Endothelial cell of umbilical vein (primary cell): ENCODE results near the gene AGR2. TPM values are rescaled to one million over a fixed set of nuclear protein-coding genes. Genes with fewer than 3 reads are reported as not detected.

Experiments
- BruUV-seq: library from RNA; stranded (reverse); fragments of 400-500 nt; replicated peaks from 2 replicates; lab custom pipeline; 2021; lab: Mats Ljungman, UMichigan
- CTCF ChIA-PET: fragments of 300-600, 350-600 bp; sonication (Branson Sonifier 250); formaldehyde crosslinking; loops from one replicate; lab custom pipeline; 2021; ENCODE audit warnings: antibody characterized with exemption, inconsistent platforms; lab: Charles Lee
- POLR2A ChIA-PET: fragments of 300-600, 350-600 bp; sonication (Branson Sonifier 250); formaldehyde crosslinking; loops from one replicate; lab custom pipeline; 2021; ENCODE audit warnings: antibody characterized with exemption, inconsistent platforms; lab: Charles Lee
- DNase-seq: peaks from one replicate; pipeline ENCODE4 v3.0.0-alpha.2; 2011; ENCODE audit warnings: low read depth, low spot score
- FAIRE-seq: peaks from 2 replicates; lab custom pipeline; 2011; peaks lifted over from hg19 to GRCh38; lab: Jason Lieb, UNC
- H2AFZ ChIP-seq: 2 replicates; pipeline ENCODE4 v1.6.0; 2012; ENCODE audit warnings: low read depth, low read length, control low read depth, inconsistent platforms
- H3K27ac ChIP-seq: 2 replicates; pipeline ENCODE4 v1.5.1; 2011; ENCODE audit warnings: low read depth, mild to moderate bottlenecking, control low read depth, low read length, moderate library complexity; ENCODE audit not compliant: insufficient read depth
- H3K27me3 ChIP-seq, 2 experiments: 2 replicates each; pipeline versions ENCODE4 v1.6.0 to v1.6.1; 2011; ENCODE audit warnings: low read length in 2 of 2, mixed read lengths in 1 of 2; ENCODE audit not compliant: control insufficient read depth in 2 of 2, insufficient read depth in 2 of 2
- H3K36me3 ChIP-seq, 2 experiments: 2 replicates in 1 of 2; 3 replicates in 1 of 2; pipeline ENCODE4 v1.5.1; 2011; ENCODE audit warnings: low read length in 2 of 2, mild to moderate bottlenecking in 1 of 2, moderate library complexity in 1 of 2; ENCODE audit not compliant: control insufficient read depth in 2 of 2, insufficient read depth in 2 of 2; ENCODE audit errors: extremely low read depth in 1 of 2
- H3K4me1 ChIP-seq: 3 replicates; pipeline ENCODE4 v1.5.1; 2011; ENCODE audit warnings: mild to moderate bottlenecking, low read length; ENCODE audit not compliant: control insufficient read depth, insufficient read depth; ENCODE audit errors: extremely low read depth
- H3K4me2 ChIP-seq: 2 replicates; pipeline ENCODE4 v1.6.1; 2011; ENCODE audit warnings: low read length, control low read depth, mixed read lengths; ENCODE audit not compliant: insufficient read depth
- H3K4me3 ChIP-seq, 3 experiments: fragments of 200-600 bp in 1 of 3; sonication (generic), shearing (Covaris generic) in 1 of 3; replicated peaks in 1 of 3; 2 replicates each; pipeline ENCODE4 v1.5.1; 2011 to 2016; ENCODE audit warnings: control low read depth in 3 of 3, low read length in 3 of 3, mild to moderate bottlenecking in 2 of 3, inconsistent platforms in 1 of 3, low read depth in 1 of 3, moderate library complexity in 1 of 3; ENCODE audit not compliant: insufficient read depth in 1 of 3
- H3K79me2 ChIP-seq: 2 replicates; pipeline ENCODE4 v1.6.0; 2012; ENCODE audit warnings: low read length, inconsistent platforms; ENCODE audit not compliant: control insufficient read depth, insufficient read depth
- H3K9ac ChIP-seq: replicated peaks from 2 replicates; pipeline ENCODE3; 2011; ENCODE audit warnings: low read length, control low read depth; ENCODE audit not compliant: insufficient read depth; ENCODE audit errors: extremely low read depth
- H3K9me1 ChIP-seq: replicated peaks from 3 replicates; pipeline ENCODE4 v1.6.0; 2011; ENCODE audit warnings: mild to moderate bottlenecking, low read length; ENCODE audit not compliant: control insufficient read depth, insufficient read depth; ENCODE audit errors: extremely low read depth
- H3K9me3 ChIP-seq: replicated peaks from 2 replicates; pipeline ENCODE4 v1.5.1; 2012; ENCODE audit warnings: low read length, inconsistent platforms; ENCODE audit not compliant: control insufficient read depth, insufficient read depth
- H4K20me1 ChIP-seq: replicated peaks from 2 replicates; pipeline ENCODE3; 2011; ENCODE audit warnings: mild to moderate bottlenecking, low read length; ENCODE audit not compliant: control insufficient read depth, insufficient read depth; ENCODE audit errors: extremely low read depth
- CTCF ChIP-seq, 2 donors: IDR thresholded peaks; 1 replicate in 1 of 2; 2 replicates in 1 of 2; pipeline ENCODE4 v1.5.1; 2011; ENCODE audit warnings: low read length in 2 of 2, mild to moderate bottlenecking in 2 of 2, moderate library complexity in 2 of 2, control low read depth in 1 of 2, inconsistent platforms in 1 of 2, low read depth in 1 of 2; ENCODE audit not compliant: insufficient read depth in 1 of 2; ENCODE audit errors: extremely low read depth in 1 of 2
- EZH2 ChIP-seq: IDR thresholded peaks from 2 replicates; pipeline ENCODE4 v1.6.1; 2012; ENCODE audit warnings: borderline replicate concordance, low read depth, mild to moderate bottlenecking, moderate library complexity, low read length, inconsistent platforms; ENCODE audit not compliant: severe bottlenecking
- FOS ChIP-seq: IDR thresholded peaks from 2 replicates; pipeline ENCODE4 v1.6.1; 2011; ENCODE audit warnings: mild to moderate bottlenecking, low read length, moderate library complexity, borderline replicate concordance; ENCODE audit not compliant: insufficient read depth
- GATA2 ChIP-seq: IDR thresholded peaks from 2 replicates; pipeline ENCODE4 v1.7.0; 2011; ENCODE audit warnings: low read depth, mild to moderate bottlenecking, moderate library complexity, mixed read lengths, low read length; ENCODE audit not compliant: insufficient read length, insufficient read depth
- JUN ChIP-seq: IDR thresholded peaks from 2 replicates; pipeline ENCODE4 v1.6.1; 2011; ENCODE audit warnings: borderline replicate concordance, low read depth; ENCODE audit not compliant: insufficient read length, insufficient read depth
- MAX ChIP-seq: IDR thresholded peaks from 2 replicates; pipeline ENCODE4 v1.6.1; 2011; ENCODE audit not compliant: insufficient read depth, insufficient read length
- MYC ChIP-seq: IDR thresholded peaks from one replicate; pipeline ENCODE4 v1.6.1; 2011; ENCODE audit warnings: mild to moderate bottlenecking, low read depth, low read length
- POLR2A ChIP-seq: IDR thresholded peaks from 2 replicates; pipeline ENCODE4 v1.6.1; 2012; ENCODE audit warnings: low read depth, mild to moderate bottlenecking, control low read depth, low read length
- POLR2AphosphoS5 ChIP-seq: IDR thresholded peaks from 2 replicates; pipeline ENCODE4 v1.6.1; 2012; ENCODE audit warnings: low read depth, mild to moderate bottlenecking, control low read depth, low read length, moderate library complexity; ENCODE audit not compliant: insufficient read depth
- dilution Hi-C: fragments of 300-500 bp; cut with MboI; formaldehyde crosslinking; loops from one replicate; pipeline ENCODE4 v1.15.0; 2019; ENCODE audit warnings: low sequenced_read_pairs; ENCODE audit not compliant: extremely low pct_ligation_motif_present
- intact Hi-C: fragments of 100-400 bp; cut with micrococcal nuclease; formaldehyde crosslinking; loops from one replicate; pipeline ENCODE4 v1.10.0; 2022
- polyA plus RNA-seq, 4 experiments: library from polyadenylated mRNA; depleted of rRNA in 3 of 4; stranded (reverse) in 3 of 4; unstranded in 1 of 4; fragments of >200 nt; gene quantifications; 2 replicates each; pipeline versions ENCODE4 v1.2.1 to v1.2.3, GENCODE V29; 2011 to 2012; ENCODE audit warnings: missing spikeins in 1 of 4
- total RNA-seq: library from RNA; stranded (reverse); gene quantifications from 2 replicates; pipeline ENCODE4 v1.2.3, GENCODE V29; 2021

The AGR2 gene
- total and polyA plus RNA-seq, 2 donors (not counting 3 experiments of a cell fraction or from before 2014, with no cell fraction given) = not detected

- Histone ChIP-seq H2AFZ (no peak overlapping the region), H4K20me1 (no peaks in the 10 kb centered on the region), H3K9me1 (no peaks in the 10 kb centered on the region), H3K36me3 (no peaks in the 10 kb centered on the region), H3K27me3 (no peaks in the 10 kb centered on the region), H3K9me3 (no peaks in the 10 kb centered on the region), H3K27ac (no peak overlapping the region), H3K4me3 (no peak overlapping the region), H3K4me1 (no peaks in the 10 kb centered on the region), H3K79me2 (no peaks in the 10 kb centered on the region), H3K4me2 (no peak overlapping the region), H3K9ac (no peak overlapping the region)
- TF ChIP-seq POLR2A = no peak
- TF ChIP-seq GATA2 = no peak
- no peak for TF ChIP-seq POLR2AphosphoS5
- TF ChIP-seq FOS = no peak
- TF ChIP-seq MYC = no peak
- TF ChIP-seq EZH2 = no peak
- no peak for TF ChIP-seq JUN
- no peak for TF ChIP-seq MAX
- TF ChIP-seq CTCF (IDR thresholded peaks at IDR 0.05; ENCODE audit: extremely low read depth in 1 of 2, insufficient read depth in 1 of 2, low read depth in 1 of 2, low read length in 2 of 2) = no peak
- no TSS peak for BruUV-seq
- intact Hi-C loops = no loop called here
- DNase-seq (no peak), FAIRE-seq (no peak)
- CTCF ChIA-PET = interaction anchor here (0.9 to 3.5 kb wide), 3 partner anchors 17 to 37 kb away, joined by 3 to 12 read pairs (median 3); no protein-coding TSS in a partner anchor
- dilution Hi-C loops = no loop called here
- POLR2A ChIA-PET = no interaction called here
Measured at GRCh38 chr7:16838891-16839290, 34.1 kb upstream of the AGR2 start.
